Muscle of leg (tissue), 11 donors: Measurements from ENCODE around the gene CAMK2G. TPM values are rescaled to one million over a fixed set of nuclear protein-coding genes. Genes with fewer than 3 reads are reported as not detected.
"Not testable (repeated sequence)": the region's sequence is repeated elsewhere in the genome, so short reads cannot be mapped to it uniquely, and the experiment has no call there.

Experiments
- DNase-seq: peaks from one replicate; pipeline ENCODE4 v3.0.0; 2013
- H3K27ac ChIP-seq: one replicate; pipeline ENCODE4 v1.5.1; 2013; ENCODE audit warnings: mild to moderate bottlenecking, low read length, control low read depth
- H3K27me3 ChIP-seq: one replicate; pipeline ENCODE4 v1.6.1; 2013; ENCODE audit warnings: low read length; ENCODE audit not compliant: control insufficient read depth, insufficient read depth
- H3K36me3 ChIP-seq: one replicate; pipeline ENCODE4 v1.6.1; 2013; ENCODE audit warnings: low read length; ENCODE audit not compliant: control insufficient read depth, insufficient read depth
- H3K4me1 ChIP-seq: one replicate; pipeline ENCODE4 v1.6.1; 2013; ENCODE audit warnings: low read length; ENCODE audit not compliant: control insufficient read depth, insufficient read depth
- H3K4me3 ChIP-seq: one replicate; pipeline ENCODE4 v1.5.1; 2013; ENCODE audit warnings: low read length, control low read depth
- H3K9me3 ChIP-seq: replicated peaks from 2 replicates; pipeline ENCODE4 v1.6.1; 2013; ENCODE audit warnings: low read depth, low read length; ENCODE audit not compliant: control insufficient read depth
- WGBS: methylation state at CpG from one replicate; pipeline ENCODE4 v1.1.5; 2013; ENCODE audit warnings: missing lambda C conversion rate; ENCODE audit not compliant: insufficient coverage; 5-methylcytosine and 5-hydroxymethylcytosine counted together
- polyA plus RNA-seq, 8 donors: library from polyadenylated mRNA; unstranded; fragments of 120-200 nt; gene quantifications; one replicate each; pipeline versions ENCODE4 v1.2.1 to v1.2.3, GENCODE V29; 2013; ENCODE audit warnings: inconsistent platforms in 1 of 8, low replicate concordance in 1 of 8; ENCODE audit not compliant: insufficient read length in 8 of 8, insufficient read depth in 1 of 8
- total RNA-seq: library from RNA; stranded (reverse); fragments of 120-200 nt; gene quantifications from one replicate; pipeline ENCODE4 v1.2.4, GENCODE V29; 2013

The CAMK2G gene
- total and polyA plus RNA-seq, 9 donors: 18.4 to 34.7 (median 25.3) TPM

DNA sequence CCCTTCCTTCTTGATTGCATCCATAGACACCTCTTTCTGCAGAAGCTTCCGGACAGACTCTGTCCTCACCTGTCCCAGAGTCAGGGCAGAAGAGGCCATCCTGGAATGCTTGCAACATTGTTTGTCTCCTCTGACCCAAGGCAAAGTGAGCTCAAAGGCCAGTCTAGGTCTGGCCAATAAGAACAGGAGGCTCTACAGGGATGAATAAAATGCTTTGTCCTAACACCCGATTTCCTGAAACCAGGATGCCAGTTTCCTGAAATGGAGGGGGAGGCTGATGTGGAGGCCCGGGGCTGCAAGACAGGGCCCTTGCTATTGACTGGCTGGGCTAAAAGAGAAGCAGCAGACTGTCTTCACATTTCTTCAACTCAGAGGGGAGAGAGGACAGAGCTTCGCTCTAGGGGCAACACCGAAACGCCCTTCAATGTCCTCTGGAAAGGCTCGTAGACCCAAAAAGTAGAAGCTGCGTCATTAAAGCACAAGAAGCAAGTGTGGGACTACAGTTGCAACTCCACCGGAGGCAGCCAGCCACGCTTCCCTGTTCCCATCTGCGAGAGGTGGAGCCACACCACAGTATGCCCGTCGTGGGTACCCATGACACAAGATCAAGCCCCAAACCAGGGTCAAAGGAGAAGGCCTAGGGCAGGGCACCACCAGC, 33.8 kb downstream of the CAMK2G start:
- Histone ChIP-seq H3K9me3 (no peaks in the 10 kb centered on the region), H3K4me3 (no peak overlapping the region), H3K4me1 (no peaks in the 10 kb centered on the region), H3K27me3 (no peaks in the 10 kb centered on the region), H3K27ac (no peak overlapping the region), H3K36me3 (peaks cover 73% of the 10 kb centered on the region)
- 92% methylated on average over 13 of the region's 13 CpGs for WGBS
- no peak for DNase-seq

DNA sequence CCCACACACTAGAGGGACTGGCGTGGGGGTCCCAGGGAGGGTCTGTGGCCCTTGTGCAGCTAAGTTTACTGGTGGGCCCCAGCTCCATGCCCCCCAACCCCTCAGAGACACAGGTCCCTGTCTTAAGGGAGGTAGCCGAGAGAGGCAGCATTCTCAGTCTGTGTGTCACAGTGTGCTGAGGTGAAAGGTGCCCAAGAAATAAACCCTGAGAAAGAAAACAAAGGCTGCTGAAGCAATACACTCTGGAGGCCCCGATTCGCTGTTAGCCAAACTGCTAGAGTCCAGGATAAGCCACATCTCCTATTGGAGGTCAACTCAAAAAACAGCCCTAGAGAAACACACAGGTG, 34.3 kb downstream of the CAMK2G start:
- no peak for DNase-seq
- H3K27me3 ChIP-seq: no peaks in the 10 kb centered on the region
- no peaks in the 10 kb centered on the region for H3K9me3 ChIP-seq
- H3K36me3 ChIP-seq: peaks cover 76% of the 10 kb centered on the region
- H3K4me3 ChIP-seq: no peak overlapping the region
- H3K27ac ChIP-seq: no peak overlapping the region
- H3K4me1 ChIP-seq: no peaks in the 10 kb centered on the region
- WGBS: 100% methylated on average over 3 of the region's 4 CpGs

- Histone ChIP-seq H3K9me3 (no peaks in the 10 kb centered on the region), H3K27me3 (no peaks in the 10 kb centered on the region), H3K4me3 (no peak overlapping the region), H3K27ac (no peak overlapping the region), H3K4me1 (no peaks in the 10 kb centered on the region), H3K36me3 (peaks cover 72% of the 10 kb centered on the region)
- DNase-seq: no peak
- 94% methylated on average over 33 of the region's 40 CpGs for WGBS
Observed at GRCh38 chr10:73839276-73839966, 34.9 kb downstream of the CAMK2G start.

DNA sequence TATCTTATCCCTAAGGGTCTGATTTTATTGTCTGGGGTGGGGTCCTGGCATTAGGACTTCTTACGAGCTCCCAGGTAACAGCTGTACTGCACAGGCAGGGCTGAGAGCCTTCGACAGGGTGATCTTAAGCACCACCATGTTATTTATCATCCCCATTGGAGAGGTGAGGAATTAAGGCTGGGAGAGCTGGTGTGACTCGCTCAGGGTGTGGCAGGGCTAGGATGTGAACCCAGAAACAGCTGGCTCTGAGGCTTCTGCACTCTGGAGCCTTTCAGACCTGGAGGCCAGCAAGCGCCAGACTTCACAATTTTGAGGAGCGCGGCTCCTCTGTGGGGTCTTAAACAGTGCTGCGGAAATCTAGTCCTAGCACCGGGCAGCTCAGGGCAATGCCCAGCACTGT, 35.5 kb downstream of the CAMK2G start:
- Histone ChIP-seq H3K4me1 (no peaks in the 10 kb centered on the region), H3K36me3 (peaks cover 72% of the 10 kb centered on the region), H3K27me3 (no peaks in the 10 kb centered on the region), H3K4me3 (no peak overlapping the region), H3K27ac (no peak overlapping the region), H3K9me3 (no peaks in the 10 kb centered on the region)
- DNase-seq: no peak
- 94% methylated on average over 6 of the region's 8 CpGs for WGBS

- H3K4me1 ChIP-seq: no peaks in the 10 kb centered on the region
- no peaks in the 10 kb centered on the region for H3K27me3 ChIP-seq
- no peak overlapping the region for H3K4me3 ChIP-seq
- no peak for DNase-seq
- WGBS: 89% methylated on average over 2 of the region's 3 CpGs
- no peak overlapping the region for H3K27ac ChIP-seq
- H3K9me3 ChIP-seq: no peaks in the 10 kb centered on the region
- H3K36me3 ChIP-seq: peaks cover 65% of the 10 kb centered on the region
Observed at GRCh38 chr10:73838008-73838567, 36.3 kb downstream of the CAMK2G start.

DNA sequence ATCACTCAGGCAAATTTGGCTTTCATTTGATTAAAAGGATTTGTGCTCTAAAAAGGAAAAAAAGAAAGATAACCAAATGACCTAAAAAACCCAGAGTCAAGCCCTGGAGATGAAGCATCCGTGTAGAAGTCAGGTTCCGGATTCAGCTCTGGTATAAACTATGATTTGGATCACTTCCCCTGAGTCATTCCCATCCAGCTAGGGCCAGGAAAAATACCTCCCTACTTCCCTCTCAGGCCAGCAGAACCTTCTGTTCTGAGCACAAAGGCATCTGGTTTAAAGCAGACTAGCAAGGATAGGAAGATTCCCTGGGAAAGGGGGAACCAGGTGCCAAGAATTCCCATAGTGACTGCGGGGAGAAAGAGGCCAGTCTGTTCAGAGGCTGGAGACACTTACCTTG, 37.3 kb downstream of the CAMK2G start:
- no peaks in the 10 kb centered on the region for H3K9me3 ChIP-seq
- DNase-seq: no peak
- no peak overlapping the region for H3K4me3 ChIP-seq
- no peaks in the 10 kb centered on the region for H3K27me3 ChIP-seq
- H3K27ac ChIP-seq: no peak overlapping the region
- H3K4me1 ChIP-seq: no peaks in the 10 kb centered on the region
- peaks cover 55% of the 10 kb centered on the region for H3K36me3 ChIP-seq
- WGBS: 66% methylated on average over 3 of the region's 3 CpGs

DNA sequence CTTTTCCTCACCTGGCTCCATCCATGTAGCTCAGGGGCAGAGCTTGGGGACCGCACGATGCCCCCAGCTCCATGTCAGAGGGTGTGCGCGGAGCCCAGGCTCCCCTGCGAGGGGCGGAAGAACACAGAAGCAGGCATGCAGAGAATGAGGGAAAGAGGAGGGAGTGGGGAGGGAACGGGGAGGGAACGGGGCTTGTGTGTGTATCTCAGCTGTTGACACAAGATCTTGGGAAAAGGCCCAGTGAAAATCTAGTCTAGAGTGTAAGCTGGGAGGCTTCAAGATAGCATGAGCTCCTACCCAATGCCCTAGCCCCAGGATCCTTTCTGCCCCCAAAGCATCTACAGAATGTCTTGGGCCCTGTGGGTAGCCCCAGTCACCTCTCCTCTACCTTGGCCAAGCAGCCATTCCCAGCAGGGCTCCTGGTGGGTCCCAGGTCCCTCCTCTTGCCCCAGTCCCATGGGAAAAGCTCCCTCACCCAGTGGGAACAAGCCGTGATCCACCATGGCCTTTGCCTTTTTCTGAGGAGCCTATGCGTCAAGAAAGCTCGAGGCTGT, 37.9 kb downstream of the CAMK2G start:
- no peak overlapping the region for H3K27ac ChIP-seq
- H3K27me3 ChIP-seq: no peaks in the 10 kb centered on the region
- WGBS: 87% methylated on average over 8 of the region's 11 CpGs
- no peak overlapping the region for H3K4me3 ChIP-seq
- H3K4me1 ChIP-seq: no peaks in the 10 kb centered on the region
- no peak for DNase-seq
- H3K36me3 ChIP-seq: peaks cover 49% of the 10 kb centered on the region
- H3K9me3 ChIP-seq: no peaks in the 10 kb centered on the region

GRCh38 chr10:73829090-73829489, 45.3 kb downstream of the CAMK2G start:
- H3K4me1 ChIP-seq, H3K9me3 ChIP-seq, H3K27ac ChIP-seq, H3K27me3 ChIP-seq, DNase-seq, H3K4me3 ChIP-seq: not testable (repeated sequence)
- WGBS: 94% methylated on average over 2 of the region's 7 CpGs
- H3K36me3 ChIP-seq: peaks cover 32% of the 10 kb centered on the region

GRCh38 chr10:73828161-73828560, 46.2 kb downstream of the CAMK2G start:
- H3K9me3 ChIP-seq: no peaks in the 10 kb centered on the region
- WGBS: 100% methylated on average over 2 of the region's 6 CpGs
- H3K4me3 ChIP-seq: no peak overlapping the region
- no peaks in the 10 kb centered on the region for H3K4me1 ChIP-seq
- no peak for DNase-seq
- H3K27ac ChIP-seq: no peak overlapping the region
- H3K27me3 ChIP-seq: no peaks in the 10 kb centered on the region
- H3K36me3 ChIP-seq: peaks cover 41% of the 10 kb centered on the region

- Histone ChIP-seq H3K36me3 (peaks cover 42% of the 10 kb centered on the region), H3K27me3 (no peaks in the 10 kb centered on the region), H3K4me3 (no peak overlapping the region), H3K27ac (no peak overlapping the region), H3K4me1 (no peaks in the 10 kb centered on the region), H3K9me3 (no peaks in the 10 kb centered on the region)
- 94% methylated on average over 10 of the region's 19 CpGs for WGBS
- DNase-seq: no peak
Observed at GRCh38 chr10:73827346-73828089, 46.8 kb downstream of the CAMK2G start.
